ENCODE data around the gene EIF5A. TPM values are rescaled to one million over a fixed set of nuclear protein-coding genes. Genes with fewer than 3 reads are reported as not detected.

Gene EIF5A
- total and polyA plus RNA-seq, 2 of the 8 experiments (the other 6 are each of a cell fraction or from before 2014, with no cell fraction given): 717 to 1,172 TPM

DNA sequence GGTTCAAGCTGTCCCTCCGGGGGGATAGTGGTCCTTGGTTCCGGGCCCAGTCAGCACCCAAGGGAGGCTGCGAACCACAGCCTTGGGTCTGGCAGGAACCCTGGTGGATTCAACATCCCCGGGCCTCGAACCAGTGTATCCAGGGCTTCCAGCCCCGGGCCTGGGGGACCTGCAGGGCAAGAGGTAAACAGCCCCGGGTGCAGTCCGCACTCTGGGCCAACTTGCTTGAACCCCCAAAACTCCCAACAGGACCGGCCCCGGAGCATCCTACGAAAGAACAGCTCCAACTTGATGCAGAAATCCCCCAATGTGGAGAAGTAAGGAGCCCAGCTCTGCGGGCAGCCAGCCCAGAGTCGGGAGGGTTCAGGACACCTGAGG lies 23.2 kb downstream of the EIF5A start:
- H4K8ac ChIP-seq (ENCODE audit: extremely low read depth, insufficient read depth, low read length): peak overlapping the region; percentile 94
- H3K4ac ChIP-seq (replicated peaks; ENCODE audit: insufficient read length, low read depth, low read length): peak overlapping the region; percentile 44
- peak overlapping the region; percentile 74 for H3K27ac ChIP-seq (ENCODE audit: low read depth, low read length)
- H2BK12ac ChIP-seq (ENCODE audit: low read depth, low read length): 0 out of 2 replicates have a peak overlapping the region, but pooled peaks have one; percentile 12
- H3K18ac ChIP-seq (ENCODE audit: extremely low read depth, low read length): no peak overlapping the region; the same call in 1 of the 2 replicates
- peak in 1 of 2 experiments; percentile 56 for DNase-seq (ENCODE audit: low read depth in 1 of 2, low spot score in 2 of 2)
- ChIA-PET CTCF (ENCODE audit: partially characterized antibody) (interaction anchor here (1.1 to 9.3 kb wide), 4 partner anchors 14 to 106 kb away, joined by 4 to 167 read pairs (median 7); no protein-coding TSS in a partner anchor), POLR2A (ENCODE audit: partially characterized antibody) (interaction anchor here (0.6 to 13.4 kb wide), 8 partner anchors 7 to 253 kb away, joined by 3 to 223 read pairs (median 10); partner anchors contain the start of genes ACAP1, GPS2 and MPDU1)
- peaks cover 0 to 19% (median 8%) of the 10 kb centered on the region in 4 experiments; a peak in 6 of 7 replicates for H3K4me1 ChIP-seq (replicated peaks in 1 of 4; ENCODE audit: control insufficient read depth in 3 of 4, insufficient read depth in 4 of 4, low read length in 3 of 4)
- no peak overlapping the region for H2BK20ac ChIP-seq (ENCODE audit: low read length)
- no peak overlapping the region for H2AFZ ChIP-seq (ENCODE audit: low read length)
- no peaks in the 10 kb centered on the region; a peak in 1 of 7 replicates for H3K27me3 ChIP-seq (replicated peaks in 1 of 4; ENCODE audit: control insufficient read depth in 3 of 4, extremely low read depth in 1 of 4, insufficient read depth in 3 of 4, low read length in 3 of 4)
- H3K23me2 ChIP-seq (ENCODE audit: low read depth, low read length): peaks cover 8% of the 10 kb centered on the region
- no peaks in the 10 kb centered on the region for H3K9me3 ChIP-seq (ENCODE audit: insufficient read depth in 2 of 2, low read depth in 1 of 2, low read length in 1 of 2)
- H3K9ac ChIP-seq (replicated peaks in 1 of 4; ENCODE audit: extremely low read depth in 1 of 4, low read depth in 3 of 4, low read length in 3 of 4): peak overlapping the region in 3 of 4 experiments; percentile 46 to 84 (median 46); a peak in 6 of 7 replicates
- H3K36me3 ChIP-seq (ENCODE audit: control insufficient read depth in 2 of 4, insufficient read depth in 4 of 4, low read length in 3 of 4): no peaks in the 10 kb centered on the region; a peak in 3 of 8 replicates
- H4K20me1 ChIP-seq (replicated peaks in 1 of 2; ENCODE audit: control insufficient read depth in 1 of 2, insufficient read depth in 2 of 2, low read length in 2 of 2): no peaks in the 10 kb centered on the region
- H2BK120ac ChIP-seq (replicated peaks; ENCODE audit: low read depth, low read length): no peak overlapping the region
- 81% methylated on average over 13 of the region's 13 CpGs; no CpG with 5 or more reads in 1 of the 2 experiments for WGBS, 2 experiments (ENCODE audit: extremely low coverage in 1 of 2, insufficient coverage in 1 of 2, insufficient read length in 1 of 2, insufficient replicate concordance in 2 of 2, low coverage in 1 of 2, low lambda C conversion rate in 2 of 2, missing lambda C conversion rate in 1 of 2)
- peak overlapping the region; percentile 42 for H3K56ac ChIP-seq (replicated peaks; ENCODE audit: insufficient read length, low read depth, low read length)
- H3K79me1 ChIP-seq (ENCODE audit: low read depth, low read length): peaks cover 2% of the 10 kb centered on the region; the same call in 1 of the 2 replicates
- H3K79me2 ChIP-seq (ENCODE audit: control insufficient read depth in 1 of 2, insufficient read depth in 2 of 2, low read length in 2 of 2): peaks cover 0 to 14% of the 10 kb centered on the region in 2 experiments; a peak in 2 of 4 replicates
- peak overlapping the region; percentile 22 for H4K91ac ChIP-seq (replicated peaks; ENCODE audit: insufficient read length, low read length)
- peak overlapping the region; percentile 28 for H4K5ac ChIP-seq (ENCODE audit: insufficient read length, low read depth, low read length)
- FAIRE-seq: no peak
- H2AK5ac ChIP-seq (ENCODE audit: low read depth, low read length): peak overlapping the region; percentile 26; the same call in 1 of the 2 replicates
- H3K23ac ChIP-seq (ENCODE audit: insufficient read length): no peak overlapping the region
- H2BK15ac ChIP-seq (ENCODE audit: low read length): peak overlapping the region; percentile 72; the same call in 1 of the 2 replicates
- no peak overlapping the region for H3K14ac ChIP-seq (ENCODE audit: insufficient read length)
- peak overlapping the region; percentile 69 to 97 (median 82); a peak in 6 of 8 replicates for H3K4me3 ChIP-seq (ENCODE audit: extremely low read depth in 1 of 4, insufficient read depth in 2 of 4, low read depth in 3 of 4, low read length in 4 of 4)
- peak overlapping the region; percentile 95 to 96 for H3K4me2 ChIP-seq (ENCODE audit: insufficient read depth in 1 of 2, low read depth in 2 of 2, low read length in 2 of 2)
- peak overlapping the region; percentile 48; the same call in 1 of the 2 replicates for H2BK5ac ChIP-seq (ENCODE audit: low read depth, low read length)
- TF ChIP-seq, protein P1, sequence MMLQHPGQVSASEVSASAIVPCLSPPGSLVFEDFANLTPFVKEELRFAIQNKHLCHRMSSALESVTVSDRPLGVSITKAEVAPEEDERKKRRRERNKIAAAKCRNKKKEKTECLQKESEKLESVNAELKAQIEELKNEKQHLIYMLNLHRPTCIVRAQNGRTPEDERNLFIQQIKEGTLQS (IDR thresholded peaks at IDR 0.05; ENCODE audit: insufficient read depth, low read depth, low read length): no peak
- TF ChIP-seq SRF (IDR thresholded peaks at IDR 0.05; ENCODE audit: low read depth, low read length) (no peak), ASH2L (IDR thresholded peaks at IDR 0.05; ENCODE audit: low read length) (no peak)

All from H1 (cell line).